GM12878 (cell line): Measurements from ENCODE around the gene ILRUN.

Source experiments
- CEBPB ChIP-seq, 2 experiments: fragments of 150-350 bp in 1 of 2; IDR thresholded peaks; 2 replicates each; pipeline ENCODE4 v1.6.1; 2012 to 2014; ENCODE audit warnings: low read depth in 2 of 2, low read length in 2 of 2, borderline replicate concordance in 1 of 2, inconsistent platforms in 1 of 2
- CTCF ChIP-seq, 3 experiments: IDR thresholded peaks in 2 of 3; conservative IDR thresholded peaks in 1 of 3; 2 replicates each; pipeline ENCODE4 v1.5.1; 2011; ENCODE audit warnings: low read depth in 3 of 3, low read length in 3 of 3, mild to moderate bottlenecking in 3 of 3, control low read depth in 2 of 3, moderate library complexity in 2 of 3, inconsistent platforms in 1 of 3, mixed read lengths in 1 of 3; ENCODE audit not compliant: control insufficient read depth in 2 of 3, insufficient read depth in 1 of 3; ENCODE audit errors: extremely low read depth in 1 of 3
- DPF2 ChIP-seq: fragments of 450-650 bp; IDR thresholded peaks from 2 replicates; pipeline ENCODE4 v1.6.1; 2017; ENCODE audit warnings: mild to moderate bottlenecking
- IRF5 ChIP-seq: fragments of 450-650 bp; IDR thresholded peaks from 2 replicates; pipeline ENCODE4 v1.6.1; 2017; ENCODE audit warnings: borderline replicate concordance
- JUNB ChIP-seq: IDR thresholded peaks from 2 replicates; pipeline ENCODE4 v1.6.1; 2016; ENCODE audit warnings: antibody characterized with exemption, mild to moderate bottlenecking
- NR2C2 ChIP-seq: IDR thresholded peaks from 2 replicates; pipeline ENCODE4 v1.6.1; 2011; ENCODE audit warnings: borderline replicate concordance, low read depth; ENCODE audit not compliant: control insufficient read depth, insufficient read length
- POLR2A ChIP-seq: IDR thresholded peaks from 2 replicates; pipeline ENCODE4 v1.6.1; 2011; ENCODE audit warnings: low read depth, mild to moderate bottlenecking, low read length
- POLR2AphosphoS5 ChIP-seq: IDR thresholded peaks from 2 replicates; pipeline ENCODE4 v1.6.1; 2011; ENCODE audit warnings: mild to moderate bottlenecking, low read length, inconsistent platforms
- RAD21 ChIP-seq: IDR thresholded peaks from 2 replicates; pipeline ENCODE4 v1.6.1; 2011; ENCODE audit warnings: mild to moderate bottlenecking, low read depth, low read length, moderate library complexity; ENCODE audit not compliant: insufficient read depth
- ZNF24 ChIP-seq: fragments of 450-650 bp; IDR thresholded peaks from 2 replicates; pipeline ENCODE4 v1.6.1; 2017; ENCODE audit warnings: antibody characterized with exemption, mild to moderate bottlenecking
- TF ChIP-seq, protein P1 (sequence below): IDR thresholded peaks from 2 replicates; pipeline ENCODE4 v1.6.1; 2012; ENCODE audit warnings: low read depth, low read length, improper control_type of control experiment
- TF ChIP-seq, protein P2 (sequence below): fragments of 150-350 bp; IDR thresholded peaks from 2 replicates; pipeline ENCODE4 v1.6.1; 2016; ENCODE audit warnings: low read depth, low read length

DNA sequence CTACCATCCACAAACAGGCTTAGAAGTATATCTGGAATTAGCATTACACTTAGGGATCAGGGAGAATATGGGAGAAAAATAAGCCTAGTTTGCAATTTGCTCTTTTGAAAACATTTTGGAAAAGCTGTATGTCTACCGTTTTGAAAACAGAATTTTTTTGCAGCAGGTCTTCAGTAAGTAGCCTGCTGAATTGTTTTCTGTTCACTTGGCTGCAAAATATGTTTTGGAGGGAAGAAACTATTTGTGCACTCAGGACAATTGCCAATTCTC, 39.6 kb downstream of the ILRUN start:
- TF ChIP-seq POLR2A (0 out of 2 replicates have a peak, but pooled peaks have one; percentile 5), CTCF (IDR thresholded peaks at IDR 0.05 in 2 of 3, conservative IDR thresholded peaks at IDR 0.05 in 1 of 3; ENCODE audit: control insufficient read depth in 2 of 3, extremely low read depth in 1 of 3, insufficient read depth in 1 of 3, low read depth in 3 of 3, low read length in 3 of 3) (no peak), ZNF24 (no peak), NR2C2 (no peak), DPF2 (no peak), POLR2AphosphoS5 (0 out of 2 replicates have a peak, but pooled peaks have one; percentile 9), CEBPB (IDR thresholded peaks at IDR 0.05; ENCODE audit: borderline replicate concordance in 1 of 2, low read depth in 2 of 2, low read length in 2 of 2) (no peak), IRF5 (no peak), JUNB (no peak), RAD21 (no peak)
- TF ChIP-seq, protein P1, sequence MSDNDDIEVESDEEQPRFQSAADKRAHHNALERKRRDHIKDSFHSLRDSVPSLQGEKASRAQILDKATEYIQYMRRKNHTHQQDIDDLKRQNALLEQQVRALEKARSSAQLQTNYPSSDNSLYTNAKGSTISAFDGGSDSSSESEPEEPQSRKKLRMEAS = no peak
- TF ChIP-seq, protein P2, sequence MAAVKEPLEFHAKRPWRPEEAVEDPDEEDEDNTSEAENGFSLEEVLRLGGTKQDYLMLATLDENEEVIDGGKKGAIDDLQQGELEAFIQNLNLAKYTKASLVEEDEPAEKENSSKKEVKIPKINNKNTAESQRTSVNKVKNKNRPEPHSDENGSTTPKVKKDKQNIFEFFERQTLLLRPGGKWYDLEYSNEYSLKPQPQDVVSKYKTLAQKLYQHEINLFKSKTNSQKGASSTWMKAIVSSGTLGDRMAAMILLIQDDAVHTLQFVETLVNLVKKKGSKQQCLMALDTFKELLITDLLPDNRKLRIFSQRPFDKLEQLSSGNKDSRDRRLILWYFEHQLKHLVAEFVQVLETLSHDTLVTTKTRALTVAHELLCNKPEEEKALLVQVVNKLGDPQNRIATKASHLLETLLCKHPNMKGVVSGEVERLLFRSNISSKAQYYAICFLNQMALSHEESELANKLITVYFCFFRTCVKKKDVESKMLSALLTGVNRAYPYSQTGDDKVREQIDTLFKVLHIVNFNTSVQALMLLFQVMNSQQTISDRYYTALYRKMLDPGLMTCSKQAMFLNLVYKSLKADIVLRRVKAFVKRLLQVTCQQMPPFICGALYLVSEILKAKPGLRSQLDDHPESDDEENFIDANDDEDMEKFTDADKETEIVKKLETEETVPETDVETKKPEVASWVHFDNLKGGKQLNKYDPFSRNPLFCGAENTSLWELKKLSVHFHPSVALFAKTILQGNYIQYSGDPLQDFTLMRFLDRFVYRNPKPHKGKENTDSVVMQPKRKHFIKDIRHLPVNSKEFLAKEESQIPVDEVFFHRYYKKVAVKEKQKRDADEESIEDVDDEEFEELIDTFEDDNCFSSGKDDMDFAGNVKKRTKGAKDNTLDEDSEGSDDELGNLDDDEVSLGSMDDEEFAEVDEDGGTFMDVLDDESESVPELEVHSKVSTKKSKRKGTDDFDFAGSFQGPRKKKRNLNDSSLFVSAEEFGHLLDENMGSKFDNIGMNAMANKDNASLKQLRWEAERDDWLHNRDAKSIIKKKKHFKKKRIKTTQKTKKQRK = no peak
